AG08395 (cell line): ENCODE results near the gene PPP6R1.

Experiments used
- DNase-seq: peaks from one replicate; pipeline ENCODE4 v3.0.0; 2012; ENCODE audit warnings: mixed read lengths, low spot score

The PPP6R1 gene

GRCh38 chr19:55257461-55258420, 1.1 kb downstream of the PPP6R1 start:
- peak; percentile 30 for DNase-seq

GRCh38 chr19:55256562-55257460, 2.0 kb downstream of the PPP6R1 start:
- no peak for DNase-seq

- no peak for DNase-seq
Observed at GRCh38 chr19:55255618-55256423, 3.0 kb downstream of the PPP6R1 start.

DNA sequence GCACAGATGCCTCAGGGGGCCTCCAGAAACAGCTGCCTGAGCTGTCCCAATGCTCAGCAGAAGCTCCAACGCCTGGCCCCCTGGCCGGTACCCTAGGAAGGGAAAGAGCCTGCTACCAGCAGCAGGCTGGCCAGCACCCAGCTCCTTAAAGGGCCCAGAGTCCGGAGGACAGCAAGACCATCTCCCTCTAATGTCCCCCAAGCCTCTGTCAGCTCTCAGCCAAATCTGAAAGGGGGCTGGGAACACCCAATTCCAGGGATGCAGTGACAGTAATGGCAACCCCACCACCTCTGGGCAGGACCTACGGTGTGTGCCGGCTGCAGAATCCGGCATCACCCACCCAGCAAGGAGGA, 4.2 kb downstream of the PPP6R1 start:
- DNase-seq: no peak

DNA sequence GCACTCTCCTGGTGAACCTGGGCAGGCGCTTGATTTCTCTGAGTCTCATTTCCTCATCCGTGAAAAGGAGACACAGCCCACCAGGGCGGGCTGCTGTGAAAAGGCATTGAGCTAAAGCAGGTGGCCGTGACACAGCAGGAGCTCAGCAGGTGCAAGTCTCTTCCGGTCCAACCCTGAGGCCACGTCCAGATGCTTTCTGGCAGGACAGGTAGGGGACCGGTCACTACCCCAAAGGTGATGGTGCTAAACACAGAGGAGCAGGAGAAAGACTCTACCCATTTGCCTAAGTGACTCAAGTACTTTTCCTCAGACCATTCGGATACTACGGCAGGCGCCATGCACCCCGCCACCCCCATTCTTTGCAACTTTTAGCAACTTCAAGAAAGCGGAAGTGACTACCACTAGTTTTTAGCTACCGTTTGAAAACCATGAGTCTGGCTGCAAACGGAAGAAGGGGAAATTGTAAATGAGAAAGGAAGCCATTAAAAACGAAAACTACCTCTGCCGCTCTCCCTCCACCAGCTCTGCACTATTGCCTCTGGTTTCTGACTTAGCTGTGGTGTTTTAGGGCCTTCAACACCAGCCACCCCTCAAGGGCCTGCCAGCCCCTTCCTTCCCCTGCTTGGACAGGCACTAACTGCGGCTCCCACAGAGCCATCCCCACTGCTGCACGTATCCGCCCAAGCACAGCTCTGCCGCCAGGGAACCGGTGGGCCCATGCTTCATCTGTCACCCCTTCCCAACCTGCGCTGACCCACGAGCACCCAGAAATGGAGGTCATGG, 4.8 kb downstream of the PPP6R1 start:
- no peak for DNase-seq

GRCh38 chr19:55252760-55253663, 5.8 kb downstream of the PPP6R1 start:
- no peak for DNase-seq

GRCh38 chr19:55251341-55252081, 7.3 kb downstream of the PPP6R1 start:
- no peak for DNase-seq

DNA sequence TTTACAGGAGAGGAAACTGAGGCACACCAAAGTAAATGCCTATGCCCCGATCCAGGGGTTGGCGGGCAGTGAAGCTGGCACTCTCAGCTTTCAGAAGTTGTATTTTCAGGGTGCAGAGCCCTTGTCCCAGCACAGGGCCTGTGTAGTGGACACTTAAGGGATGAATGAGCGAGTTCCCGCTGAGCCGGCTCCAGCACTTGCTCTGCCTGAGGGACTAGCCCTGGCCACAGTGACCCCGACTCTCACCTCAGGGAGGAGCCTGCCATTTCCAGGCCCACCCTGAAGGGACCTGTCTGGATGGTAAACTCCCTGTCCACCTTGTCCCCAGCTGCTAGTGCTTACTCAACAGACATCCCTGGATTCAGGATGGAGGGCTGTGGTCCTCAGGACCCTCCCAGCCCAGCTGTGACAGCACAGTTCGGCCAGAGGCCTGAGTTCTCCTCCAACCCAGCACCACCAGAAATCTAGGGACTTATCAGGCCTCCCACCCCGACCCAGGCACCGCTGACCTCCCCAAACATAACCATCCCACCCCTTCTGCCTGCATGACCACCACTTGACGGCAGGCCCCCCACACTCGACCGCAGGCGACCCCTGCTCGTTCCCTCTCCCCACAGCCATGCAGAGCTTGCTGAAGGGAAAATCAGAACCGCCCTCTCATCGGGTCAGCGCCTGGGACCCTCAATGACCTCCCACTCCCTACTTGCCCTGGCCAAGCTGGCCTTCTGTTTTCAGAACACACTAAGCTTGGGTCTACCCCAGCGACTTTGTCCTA, 8.4 kb downstream of the PPP6R1 start:
- DNase-seq: no peak

- no peak for DNase-seq
Observed at GRCh38 chr19:55249841-55250240, 9.0 kb downstream of the PPP6R1 start.

- DNase-seq: no peak
Observed at GRCh38 chr19:55248704-55249103, 10.1 kb downstream of the PPP6R1 start.

DNA sequence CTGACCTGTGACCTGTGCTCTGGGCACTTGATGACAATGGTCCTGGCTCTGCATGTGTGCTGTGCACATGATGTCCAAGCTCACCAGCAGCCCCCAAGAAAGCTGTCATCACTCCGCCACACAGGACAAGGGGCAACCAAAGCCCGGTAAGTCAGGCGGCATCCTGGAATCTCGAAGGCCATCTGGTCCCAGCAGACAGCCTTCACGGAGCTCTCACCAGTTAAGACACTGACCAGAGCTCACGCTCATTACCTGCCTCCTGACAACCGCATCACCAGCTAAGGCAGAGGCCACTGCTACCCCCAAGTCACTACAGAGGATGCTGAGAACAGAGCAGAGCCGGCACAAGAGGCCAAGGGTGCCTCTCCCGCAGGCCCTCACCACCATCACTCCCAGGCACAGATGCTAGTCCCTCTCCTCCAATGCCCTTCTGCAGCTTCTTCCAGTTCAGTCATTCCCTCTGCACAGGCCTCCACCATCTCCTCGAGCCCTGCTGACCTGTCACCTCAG, 10.6 kb downstream of the PPP6R1 start:
- DNase-seq: no peak

- peak; percentile 57 for DNase-seq
Observed at GRCh38 chr19:55247621-55248099, 11.2 kb downstream of the PPP6R1 start.

DNA sequence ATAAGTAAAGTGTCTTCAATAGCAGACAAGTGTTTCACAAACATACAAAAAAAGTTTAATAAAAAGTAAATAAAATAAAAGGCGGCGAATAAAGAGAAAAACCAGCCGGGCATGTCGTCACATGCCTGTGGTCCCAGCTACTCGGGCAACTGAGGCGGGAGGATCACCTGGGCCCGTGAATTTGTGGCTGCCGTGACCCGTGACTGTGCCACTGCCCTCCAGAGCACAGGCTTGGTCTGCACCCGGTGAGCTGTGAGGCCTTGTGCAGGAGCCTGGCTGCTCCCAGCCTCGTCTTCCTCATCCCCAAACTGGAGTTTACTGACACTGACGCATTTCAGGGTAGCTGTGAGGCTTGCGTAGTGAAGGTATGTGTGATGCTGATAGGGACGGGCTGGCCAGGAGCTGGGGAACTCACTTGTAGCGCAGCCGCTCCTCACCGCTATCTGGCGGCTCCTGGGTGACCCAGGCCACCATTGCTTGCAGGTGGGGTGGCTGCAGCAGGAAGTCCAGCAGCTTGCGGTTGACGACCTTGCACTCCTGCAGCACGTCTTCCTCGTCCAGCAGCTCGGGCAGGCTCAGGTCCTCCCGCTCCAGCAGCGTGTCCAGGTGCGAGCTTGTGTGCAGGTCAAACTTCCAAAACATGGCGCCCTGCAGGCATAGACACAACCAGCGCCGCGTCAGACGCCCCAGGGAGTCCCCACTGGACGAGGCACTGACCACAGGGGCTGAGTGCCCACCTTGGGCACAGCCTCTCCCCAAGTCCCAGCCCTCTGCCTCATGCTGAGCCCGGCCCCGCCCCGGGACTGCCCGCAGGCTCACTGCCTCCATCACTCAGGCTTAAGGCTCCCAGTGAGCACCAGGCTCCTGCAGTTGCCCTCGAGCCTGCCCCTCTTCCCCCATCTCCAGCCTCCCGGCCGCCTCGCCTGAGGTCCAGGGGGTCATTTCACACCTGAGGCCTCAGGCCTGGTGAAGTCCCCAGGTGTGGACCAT, 12.1 kb downstream of the PPP6R1 start:
- no peak for DNase-seq

DNA sequence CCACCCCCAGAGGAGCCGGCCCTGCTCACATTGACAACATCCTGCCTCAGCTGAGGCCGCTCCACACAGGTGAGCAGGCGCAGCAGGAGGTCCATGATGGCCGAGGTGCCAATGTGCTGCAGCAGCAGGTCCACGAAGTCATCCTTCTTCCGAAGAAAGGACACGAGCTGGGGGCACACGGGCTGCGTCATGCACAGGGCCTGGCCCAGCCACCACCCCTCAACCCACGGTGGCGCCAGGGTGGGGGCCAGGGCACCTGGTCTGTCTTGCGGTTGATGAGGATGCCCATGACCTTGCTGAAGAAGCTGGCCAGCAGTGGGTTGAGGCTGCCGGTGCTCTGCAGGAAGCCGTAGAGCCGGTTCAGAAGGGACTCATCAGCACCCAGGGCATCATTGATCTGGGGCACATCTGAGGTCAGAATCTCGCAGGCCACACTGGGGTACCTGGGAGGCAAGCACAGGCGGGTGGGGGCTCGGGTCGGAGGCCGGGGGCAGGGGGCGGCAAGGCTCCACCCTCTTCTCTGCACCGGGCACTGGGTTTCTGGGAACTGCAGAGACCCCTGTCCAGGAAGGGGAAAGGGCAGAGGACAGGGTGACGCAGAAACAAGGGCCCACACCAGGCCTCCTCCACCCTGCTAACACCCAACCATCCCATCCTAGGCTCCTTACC, 13.4 kb downstream of the PPP6R1 start:
- no peak for DNase-seq

DNA sequence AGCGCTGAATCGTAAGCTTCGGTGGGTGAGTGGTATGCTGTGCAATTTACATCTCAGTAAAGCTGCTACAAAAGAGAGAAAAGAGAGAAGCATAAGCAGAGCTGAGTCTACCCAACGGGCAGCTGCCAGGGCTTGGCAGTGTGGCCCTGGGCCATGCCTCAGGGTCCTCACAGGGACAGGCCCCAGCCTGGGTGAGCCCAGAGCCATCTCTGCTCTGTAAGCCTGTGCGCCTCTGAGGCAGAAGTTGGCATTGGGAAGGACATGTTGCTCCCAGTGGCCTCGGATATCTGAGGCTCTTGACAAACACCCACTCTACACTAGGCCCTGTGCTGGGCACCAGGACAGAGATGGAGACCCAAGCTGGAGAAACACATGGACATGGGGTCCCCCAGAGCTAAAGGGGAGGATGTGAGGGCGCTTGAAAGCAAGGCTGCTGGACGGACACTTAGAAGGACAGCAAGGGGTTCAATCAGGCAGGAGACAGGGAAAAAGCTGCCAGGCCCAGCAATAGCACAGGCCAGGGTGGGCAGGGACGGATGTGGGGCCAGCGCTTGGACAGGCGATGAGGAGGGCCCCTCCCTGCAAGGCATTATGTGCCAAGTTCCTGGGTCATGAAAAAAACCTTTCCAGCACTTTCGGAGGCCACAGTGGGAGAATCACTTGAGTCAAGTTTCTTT, 14.7 kb downstream of the PPP6R1 start:
- DNase-seq: no peak

- no peak for DNase-seq
Observed at GRCh38 chr19:55242517-55242916, 16.3 kb downstream of the PPP6R1 start.
